MCF 10A (cell line): ENCODE data around the gene PLCG2. TPM values are rescaled to one million over a fixed set of nuclear protein-coding genes. Genes with fewer than 3 reads are reported as not detected.

ENCODE experiments used
- BruUV-seq: library from RNA; stranded (reverse); fragments of 400-500 nt; replicated peaks from 2 replicates; lab custom pipeline; 2021; lab: Mats Ljungman, UMichigan
- CTCF ChIA-PET: fragments of 300-600 bp; sonication (Branson Sonifier 250); formaldehyde crosslinking; extraction: SDS; loops from one replicate; lab custom pipeline; 2021; ENCODE audit warnings: antibody characterized with exemption, inconsistent platforms; lab: Yijun Ruan, JAX
- POLR2A ChIA-PET: fragments of 300-600, 350-650 bp; sonication (Branson Sonifier 250); formaldehyde crosslinking; extraction: SDS; loops from one replicate; lab custom pipeline; 2020; ENCODE audit warnings: antibody characterized with exemption, inconsistent platforms; lab: Yijun Ruan, JAX
- DNase-seq: peaks from one replicate; pipeline ENCODE4 v3.0.0-alpha.2; 2018; ENCODE audit not compliant: unreplicated experiment
- H3K27ac Mint-ChIP-seq: one replicate; pipeline ENCODE4 v1.8.0; 2022; ENCODE audit warnings: mild to moderate bottlenecking, low read depth, mixed read lengths; ENCODE audit not compliant: unreplicated experiment
- H3K27me3 Mint-ChIP-seq: one replicate; pipeline ENCODE4 v1.8.0; 2022; ENCODE audit warnings: mixed read lengths; ENCODE audit not compliant: insufficient read depth, unreplicated experiment
- H3K36me3 Mint-ChIP-seq: one replicate; pipeline ENCODE4 v1.8.0; 2022; ENCODE audit warnings: mild to moderate bottlenecking, moderate library complexity, mixed read lengths; ENCODE audit not compliant: insufficient read depth, unreplicated experiment
- H3K4me1 Mint-ChIP-seq: one replicate; pipeline ENCODE4 v1.8.0; 2022; ENCODE audit warnings: mixed read lengths; ENCODE audit not compliant: insufficient read depth, unreplicated experiment
- H3K4me3 Mint-ChIP-seq: one replicate; pipeline ENCODE4 v1.8.0; 2022; ENCODE audit warnings: mild to moderate bottlenecking, moderate library complexity, mixed read lengths; ENCODE audit not compliant: unreplicated experiment
- H3K9me3 Mint-ChIP-seq: one replicate; pipeline ENCODE4 v1.8.0; 2022; ENCODE audit warnings: mixed read lengths; ENCODE audit not compliant: unreplicated experiment
- intact Hi-C: fragments of 100-400 bp; cut with micrococcal nuclease; formaldehyde crosslinking; loops from 2 replicates; pipeline ENCODE4 v1.14.1; 2022
- total RNA-seq: library from RNA; stranded (reverse); gene quantifications from 2 replicates; pipeline ENCODE4 v1.2.3, GENCODE V29; 2022
- TF ChIP-seq, protein P1 (sequence below): fragments of 200-600 bp; IDR thresholded peaks from one replicate; pipeline ENCODE4 v1.8.0; 2022; ENCODE audit warnings: antibody characterized with exemption, mild to moderate bottlenecking; ENCODE audit not compliant: unreplicated experiment

PLCG2 gene
- total RNA-seq, 1 experiment from 2014 or later: 5.2 TPM

DNA sequence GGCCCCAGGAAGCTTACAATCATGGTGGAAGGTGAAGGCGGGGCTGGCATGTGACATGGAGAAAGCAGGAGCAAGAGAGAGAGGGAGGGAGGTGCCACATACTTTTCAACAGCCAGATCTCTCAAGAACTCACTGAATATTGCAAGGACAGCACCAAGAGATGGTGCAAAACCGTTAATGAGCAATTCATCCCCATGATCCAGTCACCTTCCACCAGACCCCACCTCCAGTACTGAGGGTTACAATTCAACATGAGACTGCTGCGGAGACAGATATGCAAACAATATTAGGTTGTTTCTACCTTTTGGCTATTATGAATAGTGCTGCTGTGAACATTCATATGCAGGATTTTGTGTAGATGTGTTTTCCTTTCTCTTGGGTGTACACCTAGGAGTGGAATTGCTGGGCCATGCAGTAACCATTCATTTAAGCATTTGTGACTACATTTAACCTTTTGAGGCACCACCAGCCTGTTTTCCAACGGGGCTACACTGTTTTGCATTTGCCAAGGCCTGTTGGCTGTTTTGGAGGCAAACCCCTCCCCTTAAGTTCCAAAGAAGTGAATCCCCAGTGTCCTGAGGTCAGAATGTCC lies 28.8 kb downstream of the PLCG2 start:
- Mint-ChIP-seq H3K27me3 (no peaks in the 10 kb centered on the region), H3K9me3 (no peaks in the 10 kb centered on the region), H3K36me3 (no peaks in the 10 kb centered on the region), H3K4me1 (no peaks in the 10 kb centered on the region), H3K4me3 (no peak overlapping the region), H3K27ac (no peak overlapping the region)
- intact Hi-C loops: no loop called here
- POLR2A ChIA-PET: no interaction called here
- no TSS peak for BruUV-seq
- TF ChIP-seq, protein P1, sequence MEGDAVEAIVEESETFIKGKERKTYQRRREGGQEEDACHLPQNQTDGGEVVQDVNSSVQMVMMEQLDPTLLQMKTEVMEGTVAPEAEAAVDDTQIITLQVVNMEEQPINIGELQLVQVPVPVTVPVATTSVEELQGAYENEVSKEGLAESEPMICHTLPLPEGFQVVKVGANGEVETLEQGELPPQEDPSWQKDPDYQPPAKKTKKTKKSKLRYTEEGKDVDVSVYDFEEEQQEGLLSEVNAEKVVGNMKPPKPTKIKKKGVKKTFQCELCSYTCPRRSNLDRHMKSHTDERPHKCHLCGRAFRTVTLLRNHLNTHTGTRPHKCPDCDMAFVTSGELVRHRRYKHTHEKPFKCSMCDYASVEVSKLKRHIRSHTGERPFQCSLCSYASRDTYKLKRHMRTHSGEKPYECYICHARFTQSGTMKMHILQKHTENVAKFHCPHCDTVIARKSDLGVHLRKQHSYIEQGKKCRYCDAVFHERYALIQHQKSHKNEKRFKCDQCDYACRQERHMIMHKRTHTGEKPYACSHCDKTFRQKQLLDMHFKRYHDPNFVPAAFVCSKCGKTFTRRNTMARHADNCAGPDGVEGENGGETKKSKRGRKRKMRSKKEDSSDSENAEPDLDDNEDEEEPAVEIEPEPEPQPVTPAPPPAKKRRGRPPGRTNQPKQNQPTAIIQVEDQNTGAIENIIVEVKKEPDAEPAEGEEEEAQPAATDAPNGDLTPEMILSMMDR: no peak
- CTCF ChIA-PET: interaction anchor here (0.8 to 1.2 kb wide), 2 partner anchors 37 to 82 kb away, joined by 3 to 6 read pairs; no protein-coding TSS in a partner anchor
- no peak for DNase-seq

DNA sequence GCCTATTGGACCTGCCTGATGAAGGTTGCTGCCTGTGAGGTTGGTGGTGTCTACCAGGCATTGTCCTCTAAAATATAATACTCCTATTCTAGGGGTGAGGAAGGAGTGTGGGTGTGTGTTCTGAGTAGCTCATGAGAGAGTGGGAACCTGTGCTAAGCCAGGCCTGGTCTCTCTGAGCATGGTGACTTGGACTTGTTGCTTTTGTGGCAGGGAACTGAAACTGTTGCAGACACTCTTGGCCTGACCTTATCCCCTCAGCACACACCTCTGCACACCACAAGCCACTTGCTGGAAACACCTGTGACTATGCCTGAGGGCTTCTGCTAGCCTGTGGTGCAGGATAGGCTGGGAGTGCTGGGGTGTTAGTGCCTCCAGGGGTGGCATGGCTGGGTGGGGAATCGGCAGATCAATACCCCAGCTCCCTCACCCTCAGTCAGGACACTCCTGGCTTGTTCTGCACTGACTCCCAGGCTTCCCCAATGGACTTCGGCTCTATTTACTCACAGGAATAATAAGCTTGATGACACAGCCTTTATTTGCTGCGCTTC lies 29.9 kb downstream of the PLCG2 start:
- Mint-ChIP-seq H3K9me3 (no peaks in the 10 kb centered on the region), H3K36me3 (no peaks in the 10 kb centered on the region), H3K27me3 (peaks cover 9% of the 10 kb centered on the region), H3K4me3 (no peak overlapping the region), H3K4me1 (no peaks in the 10 kb centered on the region), H3K27ac (no peak overlapping the region)
- no TSS peak for BruUV-seq
- ChIA-PET CTCF (interaction anchor here (0.6 kb wide), 1 partner anchor 647 kb away, joined by 3 read pairs; no protein-coding TSS in a partner anchor), POLR2A (no interaction called here)
- DNase-seq: no peak
- TF ChIP-seq, protein P1: no peak
- intact Hi-C loops: no loop called here

DNA sequence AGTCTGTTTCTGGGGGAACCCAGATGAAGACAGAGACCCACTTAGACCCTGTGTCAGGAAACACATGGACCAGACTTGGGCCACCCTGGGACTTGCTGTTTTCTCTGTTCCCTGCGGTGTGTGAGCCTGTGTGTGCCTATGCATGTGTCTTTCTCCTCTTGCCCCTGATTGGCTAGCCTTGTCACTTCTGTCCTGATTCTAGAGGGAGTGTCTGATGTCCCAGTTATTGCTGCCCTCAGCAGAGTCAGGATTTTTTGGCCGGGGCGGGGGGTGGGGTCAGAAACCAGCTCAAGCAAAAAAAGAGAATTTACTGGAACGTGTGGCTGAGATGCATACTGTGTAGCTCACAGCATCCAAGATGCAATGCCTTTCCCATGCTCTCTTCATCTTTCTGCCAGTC lies 30.5 kb downstream of the PLCG2 start:
- TF ChIP-seq, protein P1: no peak
- DNase-seq: no peak
- Mint-ChIP-seq H3K9me3 (no peaks in the 10 kb centered on the region), H3K27ac (no peak overlapping the region), H3K36me3 (no peaks in the 10 kb centered on the region), H3K27me3 (peaks cover 14% of the 10 kb centered on the region), H3K4me1 (no peaks in the 10 kb centered on the region), H3K4me3 (no peak overlapping the region)
- ChIA-PET POLR2A (no interaction called here), CTCF (no interaction called here)
- BruUV-seq: no TSS peak
- intact Hi-C loops: no loop called here

DNA sequence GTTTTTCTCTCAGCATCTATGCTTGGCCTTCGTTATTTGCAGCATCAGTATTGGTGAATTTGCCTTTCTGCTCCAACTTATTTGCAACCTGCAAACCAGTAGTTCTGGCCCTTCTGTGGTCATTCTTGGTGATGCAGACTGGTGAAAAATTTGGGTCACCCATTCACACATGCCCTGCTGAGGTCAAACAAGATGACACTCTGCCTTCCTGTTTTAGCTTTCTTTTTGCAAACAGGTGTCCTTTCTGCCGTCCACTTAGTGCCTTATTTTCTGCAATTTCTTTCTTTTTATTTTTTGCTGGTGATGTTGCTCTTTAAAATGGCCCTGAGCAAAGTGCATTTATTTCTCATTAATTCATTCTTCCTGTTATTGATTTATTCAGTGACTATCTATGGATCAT lies 31.3 kb downstream of the PLCG2 start:
- CTCF ChIA-PET: no interaction called here
- POLR2A ChIA-PET: no interaction called here

More for the DNA sequence above, 31.3 kb downstream of the PLCG2 start:
- H3K27ac Mint-ChIP-seq: no peak overlapping the region
- BruUV-seq: no TSS peak
- H3K9me3 Mint-ChIP-seq: no peaks in the 10 kb centered on the region
- no peaks in the 10 kb centered on the region for H3K4me1 Mint-ChIP-seq
- intact Hi-C loops: no loop called here
- no peaks in the 10 kb centered on the region for H3K36me3 Mint-ChIP-seq
- no peak overlapping the region for H3K4me3 Mint-ChIP-seq
- TF ChIP-seq, protein P1: no peak
- H3K27me3 Mint-ChIP-seq: peaks cover 14% of the 10 kb centered on the region
- DNase-seq: no peak
